HCT116 (cell line): Measurements from ENCODE around the gene FAM89B. TPM values are rescaled to one million over a fixed set of nuclear protein-coding genes. Genes with fewer than 3 reads are reported as not detected.

Experiments
- ATAC-seq: fragments of 200-7000 bp; cut with Tn5 transposase; 2 replicates; pipeline ENCODE4 v1.9.1; 2020; ENCODE audit warnings: mild to moderate bottlenecking, moderate library complexity
- BruUV-seq: library from RNA; stranded (reverse); fragments of 400-500 nt; replicated peaks from 2 replicates; lab custom pipeline; 2021; lab: Mats Ljungman, UMichigan
- CTCF ChIA-PET: fragments of 300-600 bp; sonication (Branson Sonifier 250); formaldehyde crosslinking; loops from one replicate; lab custom pipeline; 2021; ENCODE audit warnings: antibody characterized with exemption; lab: Charles Lee
- POLR2A ChIA-PET: fragments of 300-600, 350-600 bp; sonication (Branson Sonifier 250); formaldehyde crosslinking; loops from one replicate; lab custom pipeline; 2021; ENCODE audit warnings: antibody characterized with exemption; lab: Charles Lee
- RAD21 ChIA-PET, 2 experiments: fragments of 300-600 bp; sonication (Branson Sonifier 250); formaldehyde crosslinking; loops; one replicate each; lab custom pipeline; 2023; ENCODE audit warnings: low total read pairs in 2 of 2; ENCODE audit not compliant: uncharacterized antibody in 2 of 2, unreplicated experiment in 2 of 2, low non-redundant PET in 1 of 2; lab: Charles Lee
- DNase-seq: peaks from one replicate; pipeline ENCODE4 v3.0.0-alpha.2; 2010; ENCODE audit warnings: low read depth, low spot score
- H2AFZ ChIP-seq: fragments of 200-600 bp; shearing (Covaris generic), sonication (generic); 2 replicates; pipeline ENCODE4 v1.6.1; 2017; ENCODE audit warnings: low read depth, mixed run types, mixed read lengths, antibody characterized with exemption, low read length; ENCODE audit not compliant: poor library complexity, severe bottlenecking
- H3K27ac ChIP-seq: 2 replicates; pipeline ENCODE4 v1.5.1; 2012; ENCODE audit warnings: low read depth, low read length
- H3K27me3 ChIP-seq: fragments of 200-600 bp; sonication (generic); 2 replicates; pipeline ENCODE4 v1.6.1; 2016; ENCODE audit warnings: mixed run types, low read length, mixed read lengths; ENCODE audit not compliant: insufficient read depth
- H3K36me3 ChIP-seq, 2 experiments: fragments of 200-500 bp in 1 of 2; fragments of 200-600 bp in 1 of 2; sonication (Bioruptor generic) in 1 of 2; sonication (generic) in 1 of 2; 2 replicates each; pipeline versions ENCODE4 v1.5.1 to v1.6.1; 2014 to 2016; ENCODE audit warnings: low read length in 2 of 2, inconsistent platforms in 1 of 2, mixed read lengths in 1 of 2, mixed run types in 1 of 2; ENCODE audit not compliant: insufficient read depth in 2 of 2, control insufficient read depth in 1 of 2
- H3K4me1 ChIP-seq, 2 experiments: fragments of 200-600 bp in 1 of 2; sonication (generic) in 1 of 2; 2 replicates each; pipeline versions ENCODE4 v1.5.1 to v1.6.1; 2012 to 2017; ENCODE audit warnings: low read length in 2 of 2, inconsistent platforms in 1 of 2, mild to moderate bottlenecking in 1 of 2, mixed read lengths in 1 of 2, mixed run types in 1 of 2, moderate library complexity in 1 of 2; ENCODE audit not compliant: insufficient read depth in 2 of 2, control insufficient read depth in 1 of 2
- H3K4me2 ChIP-seq: fragments of 200-600 bp; sonication (generic); 2 replicates; pipeline ENCODE4 v1.6.1; 2017; ENCODE audit warnings: mixed run types, low read length, mixed read lengths
- H3K4me3 ChIP-seq, 2 experiments: fragments of 200-600 bp in 1 of 2; sonication (generic) in 1 of 2; replicated peaks in 1 of 2; 2 replicates each; pipeline ENCODE4 v1.5.1; 2011 to 2016; ENCODE audit warnings: low read length in 2 of 2, control low read depth in 1 of 2, low read depth in 1 of 2, mild to moderate bottlenecking in 1 of 2, mixed read lengths in 1 of 2, mixed run types in 1 of 2
- H3K79me2 ChIP-seq: fragments of 200-600 bp; sonication (generic); 2 replicates; pipeline ENCODE4 v1.6.1; 2017; ENCODE audit warnings: mild to moderate bottlenecking, mixed run types, low read length, moderate library complexity, mixed read lengths; ENCODE audit not compliant: insufficient read depth
- H3K9ac ChIP-seq: fragments of 200-600 bp; sonication (generic); 2 replicates; pipeline ENCODE4 v1.6.1; 2016; ENCODE audit warnings: low read length, mixed read lengths
- H3K9me2 ChIP-seq: fragments of 200-600 bp; sonication (generic), shearing (Covaris generic); 2 replicates; pipeline ENCODE4 v1.6.1; 2017; ENCODE audit warnings: mixed run types, mild to moderate bottlenecking, moderate library complexity; ENCODE audit not compliant: insufficient read depth
- H3K9me3 ChIP-seq, 2 experiments: fragments of 200-500 bp in 1 of 2; fragments of 200-600 bp in 1 of 2; sonication (Bioruptor generic) in 1 of 2; sonication (generic) in 1 of 2; 2 replicates each; pipeline ENCODE4 v1.6.1; 2014 to 2017; ENCODE audit warnings: low read length in 2 of 2, mixed read lengths in 2 of 2, inconsistent platforms in 1 of 2, low read depth in 1 of 2, mild to moderate bottlenecking in 1 of 2, mixed run types in 1 of 2, moderate library complexity in 1 of 2; ENCODE audit not compliant: control insufficient read depth in 1 of 2, insufficient read depth in 1 of 2
- H4K20me1 ChIP-seq: fragments of 200-600 bp; sonication (generic), shearing (Covaris generic); 2 replicates; pipeline ENCODE4 v1.6.1; 2017; ENCODE audit warnings: mixed run types, mild to moderate bottlenecking, moderate library complexity; ENCODE audit not compliant: insufficient read depth
- CBX3 ChIP-seq: IDR thresholded peaks from 2 replicates; pipeline ENCODE4 v1.6.1; 2012; ENCODE audit warnings: low read depth
- CEBPB ChIP-seq: IDR thresholded peaks from 2 replicates; pipeline ENCODE4 v1.6.1; 2012; ENCODE audit warnings: low read depth
- CTCF ChIP-seq, 3 experiments: fragments of 200-600 bp in 1 of 3; sonication (generic) in 1 of 3; IDR thresholded peaks in 2 of 3; conservative IDR thresholded peaks in 1 of 3; 2 replicates each; pipeline ENCODE4 v1.5.1; 2012 to 2017; ENCODE audit warnings: low read depth in 2 of 3, low read length in 2 of 3, antibody characterized with exemption in 1 of 3, borderline replicate concordance in 1 of 3, control low read depth in 1 of 3, mild to moderate bottlenecking in 1 of 3, mixed read lengths in 1 of 3, mixed run types in 1 of 3, moderate library complexity in 1 of 3; ENCODE audit not compliant: insufficient read depth in 1 of 3
- EGR1 ChIP-seq: IDR thresholded peaks from 2 replicates; pipeline ENCODE4 v1.6.1; 2012; ENCODE audit warnings: low read depth
- EZH2 ChIP-seq: fragments of 200-600 bp; sonication (generic); IDR thresholded peaks from 2 replicates; pipeline ENCODE4 v1.6.1; 2017; ENCODE audit warnings: antibody characterized with exemption, mixed run types
- EZH2phosphoT487 ChIP-seq: fragments of 200-600 bp; IDR thresholded peaks from 2 replicates; pipeline ENCODE4 v1.6.1; 2018; ENCODE audit warnings: antibody characterized with exemption, borderline replicate concordance
- FOSL1 ChIP-seq: IDR thresholded peaks from 2 replicates; pipeline ENCODE4 v1.6.1; 2012; ENCODE audit warnings: low read depth
- POLR2A ChIP-seq: IDR thresholded peaks from 2 replicates; pipeline ENCODE4 v1.7.0; 2011; ENCODE audit warnings: borderline replicate concordance; ENCODE audit not compliant: insufficient read depth, insufficient read length; ENCODE audit errors: extremely low read depth
- POLR2AphosphoS5 ChIP-seq: IDR thresholded peaks from 2 replicates; pipeline ENCODE4 v1.6.1; 2011; ENCODE audit warnings: mild to moderate bottlenecking, low read depth, low read length, moderate library complexity
- REST ChIP-seq: IDR thresholded peaks from 2 replicates; pipeline ENCODE4 v1.6.1; 2012; ENCODE audit warnings: low read depth
- SIN3A ChIP-seq: IDR thresholded peaks from 2 replicates; pipeline ENCODE4 v1.6.1; 2012; ENCODE audit warnings: low read depth
- TCF7L2 ChIP-seq: IDR thresholded peaks from 2 replicates; pipeline ENCODE4 v1.7.0; 2011; ENCODE audit warnings: borderline replicate concordance, inconsistent platforms; ENCODE audit not compliant: insufficient read depth, insufficient read length; ENCODE audit errors: extremely low read depth
- ZFX ChIP-seq: fragments of 450-650 bp; IDR thresholded peaks from 2 replicates; pipeline ENCODE4 v1.6.1; 2017
- intact Hi-C: fragments of 100-400 bp; cut with micrococcal nuclease; formaldehyde crosslinking; loops from 2 replicates; pipeline ENCODE4 v1.10.0; 2022
- total RNA-seq: library from RNA; stranded (reverse); gene quantifications from one replicate; pipeline ENCODE4 v1.2.1, GENCODE V29; 2021; ENCODE audit not compliant: unreplicated experiment

The FAM89B gene
- total RNA-seq, 1 experiment from 2014 or later = 60.0 TPM

GRCh38 chr11:65617136-65617850, 45.0 kb downstream of the FAM89B start:
- Histone ChIP-seq H3K27ac (peak overlapping the region; percentile 25; the same call in 1 of the 2 replicates), H4K20me1 (no peaks in the 10 kb centered on the region), H3K36me3 (peaks cover 19 to 24% of the 10 kb centered on the region in 2 experiments; a peak in 3 of 4 replicates), H3K4me2 (peak overlapping the region; percentile 90), H3K9me3 (no peaks in the 10 kb centered on the region), H3K9ac (peak overlapping the region; percentile 85), H3K4me1 (peaks cover 10 to 25% of the 10 kb centered on the region in 2 experiments), H3K4me3 (peak overlapping the region; percentile 73 to 86), H3K27me3 (no peaks in the 10 kb centered on the region), H3K9me2 (no peaks in the 10 kb centered on the region), H2AFZ (no peak overlapping the region), H3K79me2 (peaks cover 56% of the 10 kb centered on the region)
- DNase-seq = no peak
- ChIA-PET POLR2A (no interaction called here), CTCF (no interaction called here), RAD21 (no interaction called here)
- TSS peak; percentile 29 for BruUV-seq
- intact Hi-C loops = no loop called here
- ATAC-seq = no peak
- no peak for TF ChIP-seq POLR2AphosphoS5
- no peak for TF ChIP-seq ZFX
- TF ChIP-seq CTCF (IDR thresholded peaks at IDR 0.05 in 2 of 3, conservative IDR thresholded peaks at IDR 0.05 in 1 of 3; ENCODE audit: borderline replicate concordance in 1 of 3, insufficient read depth in 1 of 3, low read depth in 2 of 3, low read length in 2 of 3) = no peak

GRCh38 chr11:65617990-65618751, 45.8 kb downstream of the FAM89B start:
- peaks cover 47% of the 10 kb centered on the region for H3K79me2 ChIP-seq
- H3K9me3 ChIP-seq = no peaks in the 10 kb centered on the region
- DNase-seq = no peak
- no peak overlapping the region for H3K27ac ChIP-seq
- H3K27me3 ChIP-seq = no peaks in the 10 kb centered on the region
- H3K9ac ChIP-seq = no peak overlapping the region
- H4K20me1 ChIP-seq = no peaks in the 10 kb centered on the region
- no peak overlapping the region for H3K4me2 ChIP-seq
- ChIA-PET CTCF (no interaction called here), RAD21 (no interaction called here), POLR2A (no interaction called here)
- intact Hi-C loops = no loop called here
- peaks cover 19 to 24% of the 10 kb centered on the region in 2 experiments; a peak in 3 of 4 replicates for H3K36me3 ChIP-seq
- BruUV-seq = no TSS peak
- H3K4me1 ChIP-seq = peaks cover 6 to 17% of the 10 kb centered on the region in 2 experiments
- H2AFZ ChIP-seq = no peak overlapping the region
- no peak overlapping the region for H3K4me3 ChIP-seq
- ATAC-seq = no peak
- H3K9me2 ChIP-seq = no peaks in the 10 kb centered on the region
- no peak for TF ChIP-seq ZFX
- TF ChIP-seq REST = no peak
- no peak for TF ChIP-seq EZH2phosphoT487
- no peak for TF ChIP-seq SIN3A
- no peak for TF ChIP-seq EZH2
- TF ChIP-seq POLR2A = no peak
- no peak for TF ChIP-seq CBX3
- no peak for TF ChIP-seq FOSL1
- TF ChIP-seq EGR1 = no peak
- TF ChIP-seq CEBPB = no peak
- TF ChIP-seq TCF7L2 = no peak
